AG10803 (cell line): Measurements from ENCODE around the gene TGM2.

ENCODE experiments used
- DNase-seq: peaks from one replicate; pipeline ENCODE4 v3.0.0; 2010; ENCODE audit warnings: low read depth
- H3K4me3 ChIP-seq: 2 replicates; pipeline ENCODE4 v1.5.1; 2011; ENCODE audit warnings: mild to moderate bottlenecking, low read length, control low read depth
- CTCF ChIP-seq: conservative IDR thresholded peaks from 2 replicates; pipeline ENCODE4 v1.5.1; 2011; ENCODE audit warnings: mild to moderate bottlenecking, low read length, control low read depth, inconsistent platforms

TGM2 gene

GRCh38 chr20:38177201-38177600, 12.1 kb upstream of the TGM2 start:
- TF ChIP-seq CTCF: no peak
- no peak overlapping the region for H3K4me3 ChIP-seq
- DNase-seq: no peak

- no peak overlapping the region for H3K4me3 ChIP-seq
- 0 out of 2 replicates have a peak, but pooled peaks have one; percentile 17 for TF ChIP-seq CTCF
- DNase-seq: no peak
Measured at GRCh38 chr20:38175304-38176180, 10.5 kb upstream of the TGM2 start.

GRCh38 chr20:38173237-38174156, 8.4 kb upstream of the TGM2 start:
- TF ChIP-seq CTCF: peak; percentile 12; the same call in 1 of the 2 replicates
- no peak overlapping the region for H3K4me3 ChIP-seq
- peak; percentile 88 for DNase-seq

- DNase-seq: peak; percentile 30
- peak; percentile 45 for TF ChIP-seq CTCF
Measured at GRCh38 chr20:38172408-38172807, 7.3 kb upstream of the TGM2 start.

GRCh38 chr20:38171675-38172043, 6.6 kb upstream of the TGM2 start:
- no peak for TF ChIP-seq CTCF
- DNase-seq: no peak
- no peak overlapping the region for H3K4me3 ChIP-seq

More at GRCh38 chr20:38172408-38172807, 7.3 kb upstream of the TGM2 start:
- H3K4me3 ChIP-seq: no peak overlapping the region

GRCh38 chr20:38170826-38171674, 6.0 kb upstream of the TGM2 start:
- no peak for TF ChIP-seq CTCF
- no peak overlapping the region for H3K4me3 ChIP-seq
- peak; percentile 26 for DNase-seq
